CD4-positive, alpha-beta T cell treated with Interleukin-6 for 4 hours (primary cell): ENCODE results near the gene PTPRN2.
"Not testable (repeated sequence)": the region's sequence is repeated elsewhere in the genome, so short reads cannot be mapped to it uniquely, and the experiment has no call there.

Source experiments
- DNase-seq: peaks from one replicate; pipeline ENCODE4 v3.0.0-alpha.2; 2020; ENCODE audit warnings: mixed read lengths

The PTPRN2 gene

DNA sequence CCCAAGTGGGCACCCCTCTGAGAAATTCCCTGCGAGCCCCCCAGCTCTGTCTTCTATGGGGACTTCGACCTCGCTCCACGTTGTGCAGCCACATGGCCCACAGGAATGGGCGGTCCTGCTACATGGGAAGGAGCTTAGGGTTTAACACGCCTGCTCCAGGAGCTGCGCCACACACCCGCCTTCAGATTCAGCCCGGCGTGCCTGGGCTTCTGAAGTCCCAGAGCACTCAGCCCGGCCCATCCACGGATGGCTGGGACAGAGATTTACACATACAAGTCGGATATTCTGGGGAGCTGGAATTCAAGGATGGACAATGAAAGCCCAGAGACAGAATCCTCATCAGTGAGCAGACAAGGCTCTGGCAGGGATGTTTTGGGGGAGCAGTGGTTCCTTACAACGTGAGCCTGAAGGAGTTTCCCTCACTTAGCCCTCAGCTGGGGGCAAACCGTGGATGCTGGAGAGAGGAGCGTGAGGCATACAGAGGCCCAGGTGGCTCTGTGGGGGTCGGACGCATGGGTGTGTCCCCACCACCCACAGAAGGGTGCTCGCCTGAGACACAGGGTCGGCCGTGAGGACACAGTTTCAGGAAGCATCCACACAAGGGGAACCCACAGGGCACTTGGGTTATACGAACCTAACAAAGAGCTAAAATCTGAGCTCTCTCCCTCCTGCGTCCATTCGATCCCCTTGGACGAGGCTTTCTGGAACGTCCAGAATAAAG lies 877.9 kb downstream of the PTPRN2 start:
- no peak for DNase-seq

DNA sequence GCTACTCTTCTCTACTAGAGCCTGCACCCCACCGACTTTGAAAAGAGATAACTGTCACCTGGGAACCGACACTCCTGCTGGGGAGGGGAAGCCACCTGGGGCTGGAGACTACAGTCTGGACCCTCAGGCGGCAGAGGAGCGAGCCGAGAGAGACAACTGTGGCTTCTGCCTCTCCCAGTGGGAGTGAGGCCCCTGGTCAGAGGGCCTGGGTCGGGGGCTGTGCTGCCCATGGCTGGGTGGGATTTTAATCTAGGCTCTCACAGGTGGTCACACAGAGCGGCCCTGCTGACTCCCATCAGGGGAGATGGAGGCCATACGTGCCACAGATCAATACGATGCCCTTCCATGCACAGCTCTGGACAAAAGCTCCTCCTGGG lies 878.7 kb downstream of the PTPRN2 start:
- no peak for DNase-seq

DNA sequence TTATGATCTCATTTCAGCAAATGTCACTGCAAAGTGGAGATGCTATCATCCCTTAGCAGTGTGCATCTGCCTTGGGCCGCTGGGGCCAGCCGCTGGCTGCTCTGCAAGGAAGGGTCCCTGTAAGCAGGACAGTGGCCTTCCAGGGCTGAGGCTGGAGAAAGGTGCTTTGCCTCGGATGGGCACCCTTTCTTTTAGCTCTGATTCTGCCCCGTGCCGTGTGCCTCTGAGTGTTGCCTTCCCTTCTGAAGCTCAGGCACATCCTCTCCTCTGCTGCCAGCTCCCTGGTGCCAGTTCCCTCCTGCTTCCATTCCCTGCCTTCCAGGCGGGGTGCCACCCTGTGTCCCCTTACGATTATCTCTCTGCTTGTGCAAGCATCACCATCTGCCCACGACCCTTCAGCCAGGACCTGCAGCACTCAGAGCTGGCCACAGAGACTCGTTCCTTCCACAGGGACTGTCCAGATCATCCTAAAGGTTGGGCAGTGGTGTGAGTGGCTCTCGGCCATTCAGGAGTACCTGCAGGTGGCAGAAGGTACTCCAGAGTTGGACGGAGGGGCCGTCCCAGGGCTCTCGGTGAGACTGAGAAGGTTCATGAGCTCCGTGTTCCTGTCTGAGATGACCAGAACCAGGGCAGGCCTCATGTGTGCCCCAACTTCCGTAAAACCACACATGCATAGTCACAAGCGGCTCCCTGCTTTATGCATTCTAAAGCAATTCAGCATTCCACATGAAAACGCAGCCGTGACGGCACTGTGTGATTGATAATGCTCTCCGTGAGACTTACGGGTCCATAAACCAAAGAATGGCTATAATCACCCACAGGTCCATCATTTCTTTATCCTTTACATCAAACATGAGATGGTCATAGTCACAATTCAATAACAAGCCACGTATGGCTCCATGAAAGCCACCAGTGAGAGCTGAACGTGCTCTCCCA lies 879.4 kb downstream of the PTPRN2 start:
- no peak for DNase-seq

DNA sequence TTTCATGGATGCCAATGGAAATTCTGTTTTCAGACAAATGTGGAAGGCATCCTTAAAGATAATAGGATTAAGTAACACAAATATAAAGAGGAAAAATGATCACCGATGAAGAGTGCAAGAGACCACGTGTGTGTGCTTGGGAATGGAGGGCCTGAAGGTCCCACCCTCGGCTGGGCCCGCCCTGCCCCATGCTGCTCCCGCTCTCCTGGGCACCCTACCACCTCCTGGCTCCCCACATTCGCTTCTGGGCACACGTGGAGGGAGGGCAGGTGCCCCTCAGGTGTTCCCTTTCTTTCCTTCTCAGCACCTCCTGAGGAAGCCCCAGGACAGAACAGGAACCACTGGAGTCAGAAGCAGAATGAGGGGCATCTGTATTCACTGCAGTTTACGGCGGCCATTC lies 883.3 kb downstream of the PTPRN2 start:
- DNase-seq = no peak

DNA sequence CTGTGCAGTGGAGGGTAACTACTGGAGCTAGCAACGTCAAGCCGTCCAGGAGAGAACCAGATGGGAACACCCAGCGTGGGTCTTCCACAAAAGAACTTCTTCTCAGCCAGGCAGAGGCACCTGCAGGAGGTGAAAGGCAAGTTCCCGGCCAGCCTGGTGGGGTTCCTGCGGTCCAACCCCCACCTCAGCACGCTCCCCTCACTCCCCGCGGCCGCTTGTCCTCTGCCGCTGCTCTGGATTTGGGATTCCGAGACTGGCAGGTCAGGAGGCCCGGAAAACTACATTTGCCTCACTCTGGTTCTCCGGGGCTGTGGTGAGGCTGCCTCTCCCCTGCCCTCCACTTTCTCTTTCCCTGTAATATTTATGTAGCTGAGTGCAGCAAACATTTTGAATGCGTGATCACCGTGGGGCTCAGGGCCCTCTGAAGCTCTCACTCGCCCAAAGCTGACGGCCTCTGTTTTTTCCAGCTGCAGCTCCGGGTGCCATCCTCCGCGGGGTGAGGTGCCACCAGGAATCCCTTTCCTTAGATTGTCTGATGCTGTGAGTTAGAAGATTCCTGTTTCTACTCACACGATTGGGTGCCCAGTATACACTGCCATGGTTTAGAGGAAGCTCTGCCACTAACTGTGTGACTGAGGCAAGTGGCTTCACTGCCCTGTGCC lies 884.0 kb downstream of the PTPRN2 start:
- no peak for DNase-seq

DNA sequence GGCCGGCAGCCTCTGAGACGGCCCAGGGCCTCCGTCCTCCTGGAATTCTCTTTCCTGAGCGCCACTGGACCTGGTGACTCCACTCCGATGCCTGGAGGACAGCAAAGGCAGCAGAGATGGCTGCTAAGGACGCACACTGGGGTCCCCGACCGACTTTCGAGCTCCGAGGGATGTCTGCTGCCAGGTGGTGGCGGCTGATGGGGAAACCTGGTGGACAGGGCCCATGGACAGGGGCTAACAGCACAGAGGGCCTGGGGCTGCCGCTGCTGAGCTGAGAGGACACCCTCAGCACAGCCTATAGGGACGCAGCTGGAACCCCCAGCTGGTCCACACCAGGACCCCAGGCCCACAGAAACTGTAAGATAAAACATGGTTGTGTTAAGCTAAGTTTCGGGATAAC lies 884.5 kb downstream of the PTPRN2 start:
- no peak for DNase-seq

DNA sequence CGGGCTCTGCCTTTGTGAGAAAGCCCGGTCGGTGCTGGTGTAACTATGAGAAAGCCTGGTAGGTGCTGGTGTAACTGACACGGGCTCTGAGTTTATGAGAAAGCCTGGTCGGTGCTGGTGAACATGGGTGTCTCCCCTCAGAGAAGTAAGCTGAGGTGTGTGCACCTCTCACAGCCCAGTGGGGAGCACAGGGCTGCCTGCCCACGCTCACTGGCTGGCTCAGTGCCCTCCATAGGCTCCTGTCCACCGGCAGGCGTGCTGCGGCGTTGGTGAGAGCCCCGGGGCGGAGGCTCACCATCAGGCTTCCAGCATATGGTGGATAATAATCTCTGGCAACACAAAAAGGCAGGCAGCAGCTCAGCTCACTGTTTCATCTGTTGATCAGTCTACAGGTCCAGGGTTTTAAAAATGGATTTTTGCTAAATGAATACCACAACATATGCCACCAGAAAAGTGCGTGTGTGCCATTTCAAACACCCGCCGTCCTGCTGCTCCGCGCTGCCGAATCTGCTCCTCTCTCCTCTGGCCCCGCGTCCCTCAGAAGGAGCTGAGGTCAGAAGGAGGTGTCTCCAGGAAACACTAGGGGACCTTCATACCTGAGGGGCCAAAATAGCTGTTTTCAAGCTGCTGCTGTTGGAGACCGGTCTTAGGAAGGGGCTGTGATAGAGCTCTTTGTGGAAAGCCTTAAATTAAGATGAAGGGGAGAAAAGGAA lies 885.2 kb downstream of the PTPRN2 start:
- no peak for DNase-seq

DNA sequence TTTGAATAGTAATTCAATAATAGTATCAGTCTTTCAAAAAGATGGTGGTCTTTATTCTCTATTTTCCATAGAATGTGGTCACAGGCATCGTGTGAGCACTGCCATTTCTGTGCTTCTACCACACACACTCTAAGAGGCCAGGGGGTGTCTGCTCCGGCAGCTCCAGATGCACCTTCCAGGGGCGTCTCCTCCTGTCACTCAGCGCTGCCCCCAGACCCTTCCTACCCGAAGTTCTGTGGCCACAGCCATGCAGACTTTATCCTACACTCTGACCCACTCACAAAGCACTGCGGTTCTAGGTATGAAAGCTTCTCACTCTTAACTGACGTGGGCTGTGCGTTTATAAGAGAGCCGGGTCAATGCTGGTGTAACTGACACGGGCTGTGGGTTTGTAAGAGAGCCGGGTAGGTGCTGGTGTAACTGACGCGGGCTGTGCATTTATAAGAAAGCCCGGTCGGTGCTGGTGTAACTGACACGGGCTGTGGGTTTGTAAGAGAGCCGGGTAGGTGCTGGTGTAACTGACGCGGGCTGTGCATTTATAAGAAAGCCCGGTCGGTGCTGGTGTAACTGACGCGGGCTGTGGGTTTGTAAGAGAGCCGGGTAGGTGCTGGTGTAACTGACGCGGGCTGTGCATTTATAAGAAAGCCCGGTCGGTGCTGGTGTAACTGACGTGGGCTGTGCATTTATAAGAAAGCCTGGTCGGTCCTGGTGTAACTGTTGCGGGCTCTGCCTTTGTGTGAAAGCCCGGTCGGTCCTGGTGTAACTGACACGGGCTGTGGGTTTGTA lies 886.0 kb downstream of the PTPRN2 start:
- not testable (repeated sequence) for DNase-seq

DNA sequence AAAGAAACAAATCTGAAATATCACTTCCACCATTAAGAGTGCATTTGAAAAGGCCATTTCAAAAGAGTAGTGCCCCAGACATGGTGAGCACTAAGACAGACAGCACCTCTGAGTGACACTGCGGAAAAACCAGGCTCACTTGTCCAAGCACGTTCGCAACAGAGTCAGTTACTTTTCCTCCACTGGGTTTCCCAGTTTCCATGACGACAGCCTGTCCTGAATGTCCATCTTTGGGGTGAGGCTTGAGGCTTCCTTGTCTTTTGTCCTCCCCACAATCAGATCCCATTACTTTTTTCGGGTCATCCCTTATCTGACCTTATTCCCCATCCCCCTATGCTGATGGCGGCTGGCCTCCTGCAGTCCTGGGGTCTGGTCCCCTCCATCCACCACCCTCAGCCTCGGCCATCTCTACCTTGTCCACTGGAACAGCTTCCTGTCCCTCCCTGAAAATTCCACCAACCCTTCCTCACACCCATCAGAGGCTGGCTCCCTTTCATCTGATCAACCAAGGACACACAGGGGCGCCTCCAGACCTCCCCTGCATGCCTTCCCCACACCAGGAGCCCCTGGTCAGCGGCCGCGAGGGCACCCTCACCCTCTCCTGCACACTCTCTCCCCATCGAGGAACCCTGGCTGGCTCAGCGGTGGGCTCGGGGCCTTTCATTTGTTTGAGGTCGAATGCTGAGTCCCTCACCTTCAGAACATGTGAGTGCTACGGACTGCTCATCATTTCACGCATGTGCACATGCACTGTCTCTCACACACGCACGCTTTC lies 887.2 kb downstream of the PTPRN2 start:
- no peak for DNase-seq

DNA sequence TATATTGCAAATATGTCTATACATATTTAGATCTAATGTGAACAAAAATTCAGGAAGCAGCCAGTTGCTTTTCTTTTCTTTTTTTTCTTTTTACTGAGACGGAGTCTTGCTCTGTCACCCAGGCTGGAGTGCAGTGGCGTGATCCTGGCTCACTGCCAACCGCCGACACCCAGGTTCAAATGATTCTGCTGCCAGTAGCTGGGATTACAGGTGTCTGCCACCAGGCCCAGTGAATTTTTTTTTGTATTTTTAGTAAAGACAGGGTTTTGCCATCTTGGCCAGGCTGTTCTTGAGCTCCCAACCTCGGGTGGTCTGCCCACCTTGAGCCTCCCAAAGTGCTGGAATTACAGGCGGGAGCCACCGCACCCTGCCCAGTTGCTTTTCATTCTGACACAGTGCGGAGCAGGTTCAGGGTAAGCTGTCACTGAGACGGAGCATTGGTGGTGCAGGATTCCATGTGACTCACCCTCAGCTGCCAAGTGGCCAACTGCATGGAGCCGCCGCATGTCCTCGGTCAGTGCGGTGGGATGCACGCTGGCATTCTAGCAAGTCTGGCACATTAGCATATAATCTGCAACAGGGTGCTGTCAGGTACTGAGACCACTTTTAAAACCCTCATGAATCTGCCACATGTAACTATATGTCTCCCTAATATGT lies 888.1 kb downstream of the PTPRN2 start:
- no peak for DNase-seq

DNA sequence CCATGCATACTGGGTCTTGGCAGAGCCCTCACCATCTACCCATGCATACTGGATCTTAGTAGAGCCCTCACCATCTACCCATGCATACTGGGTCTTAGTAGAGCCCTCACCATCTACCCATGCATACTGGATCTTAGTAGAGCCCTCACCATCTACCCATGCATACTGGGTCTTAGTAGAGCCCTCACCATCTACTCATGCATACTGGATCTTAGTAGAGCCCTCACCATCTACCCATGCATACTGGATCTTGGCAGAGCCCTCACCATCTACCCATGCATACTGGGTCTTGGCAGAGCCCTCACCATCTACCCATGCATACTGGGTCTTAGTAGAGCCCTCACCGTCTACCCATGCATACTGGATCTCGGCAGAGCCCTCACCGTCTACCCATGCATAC lies 890.3 kb downstream of the PTPRN2 start:
- not testable (repeated sequence) for DNase-seq

DNA sequence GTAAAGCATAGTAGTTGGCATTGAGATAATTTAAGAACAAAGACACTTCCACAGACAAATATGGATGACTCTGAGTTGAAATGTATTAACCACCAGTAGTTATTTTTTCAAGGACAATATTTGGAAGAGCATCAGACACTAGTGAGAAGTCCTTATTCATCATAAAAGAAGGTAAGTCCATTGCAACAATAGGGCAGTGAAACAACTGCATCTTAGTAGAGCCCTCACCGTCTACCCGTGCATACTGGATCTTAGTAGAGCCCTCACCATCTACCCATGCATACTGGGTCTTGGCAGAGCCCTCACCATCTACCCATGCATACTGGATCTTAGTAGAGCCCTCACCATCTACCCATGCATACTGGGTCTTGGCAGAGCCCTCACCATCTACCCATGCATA lies 892.0 kb downstream of the PTPRN2 start:
- DNase-seq = not testable (repeated sequence)

DNA sequence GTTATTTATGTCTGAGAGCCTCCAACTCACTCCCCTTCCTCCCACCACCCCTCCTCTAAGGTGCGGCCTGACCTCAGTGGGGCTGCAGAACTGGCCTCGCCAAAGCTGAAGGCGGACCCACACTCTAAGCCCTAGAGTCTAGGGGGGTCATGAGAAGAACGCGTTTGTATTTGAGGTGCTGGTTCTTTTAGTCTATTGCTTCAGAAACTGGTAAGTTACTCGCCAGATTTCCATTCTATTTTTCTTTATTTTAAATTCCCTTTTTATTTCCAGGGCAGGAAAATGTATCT lies 893.3 kb downstream of the PTPRN2 start:
- no peak for DNase-seq

DNA sequence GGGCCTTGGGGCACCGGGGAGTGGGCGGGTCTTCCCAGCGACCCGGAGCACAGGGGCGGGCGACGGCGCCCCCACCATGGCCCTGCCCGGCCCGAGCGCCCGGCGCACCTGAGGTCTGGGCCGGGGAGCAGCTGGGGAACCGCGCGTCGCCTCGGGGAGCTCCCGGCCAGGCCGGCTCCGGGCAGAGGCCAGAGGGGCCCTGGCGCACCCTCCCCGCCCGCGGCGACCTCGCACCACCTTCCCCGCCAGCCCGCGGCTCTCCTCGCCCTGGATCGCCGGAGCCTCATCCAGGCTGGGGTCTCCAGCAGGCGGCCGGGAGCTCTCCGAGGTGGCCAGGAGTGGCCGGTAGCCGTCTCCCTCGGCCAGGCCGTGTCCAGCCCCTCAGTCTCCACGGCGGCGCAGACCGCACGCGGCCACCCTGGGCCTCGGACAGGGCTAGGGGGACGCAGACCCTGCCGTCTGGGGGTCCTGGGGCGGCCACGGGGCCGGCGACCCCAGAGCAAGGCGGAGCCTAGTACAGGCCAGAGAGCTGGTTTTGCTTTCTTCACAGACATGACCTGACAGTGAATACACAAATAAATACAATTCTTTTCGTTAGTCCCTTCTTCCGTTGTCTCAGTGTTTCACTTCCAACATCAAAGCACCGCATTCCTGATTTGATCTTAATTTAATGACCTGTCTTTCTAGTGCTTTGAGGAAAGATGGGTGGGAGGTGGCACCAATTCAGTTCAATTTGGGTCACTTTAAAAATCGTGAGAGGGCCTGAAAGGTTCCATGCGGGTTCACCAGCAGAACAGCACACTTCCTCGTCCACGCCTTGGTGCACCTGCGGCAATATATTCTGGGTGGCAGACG lies 893.9 kb downstream of the PTPRN2 start:
- no peak for DNase-seq

DNA sequence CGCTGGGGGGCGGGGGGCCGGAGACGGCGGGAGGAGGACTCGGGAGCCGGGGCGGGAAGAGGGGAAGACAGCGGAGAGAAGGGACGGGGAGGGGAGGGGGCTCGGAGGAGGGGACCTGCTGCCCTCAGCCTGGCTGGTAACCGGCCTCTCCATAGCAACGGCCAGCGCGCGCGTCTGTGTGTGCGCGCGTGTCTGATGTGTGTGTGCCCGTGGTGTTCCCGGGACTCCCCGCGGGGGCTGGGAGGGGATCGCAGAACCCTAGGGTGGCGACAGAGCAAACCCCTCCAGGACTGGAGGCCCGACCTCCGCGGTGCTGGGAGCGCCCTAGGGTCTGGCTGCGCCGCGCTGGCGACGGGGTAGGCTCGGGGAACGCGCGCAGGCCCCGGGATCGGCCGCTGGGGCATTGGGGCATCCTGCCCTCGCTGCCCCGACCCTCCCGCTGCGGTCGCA lies 894.5 kb downstream of the PTPRN2 start:
- DNase-seq = no peak

DNA sequence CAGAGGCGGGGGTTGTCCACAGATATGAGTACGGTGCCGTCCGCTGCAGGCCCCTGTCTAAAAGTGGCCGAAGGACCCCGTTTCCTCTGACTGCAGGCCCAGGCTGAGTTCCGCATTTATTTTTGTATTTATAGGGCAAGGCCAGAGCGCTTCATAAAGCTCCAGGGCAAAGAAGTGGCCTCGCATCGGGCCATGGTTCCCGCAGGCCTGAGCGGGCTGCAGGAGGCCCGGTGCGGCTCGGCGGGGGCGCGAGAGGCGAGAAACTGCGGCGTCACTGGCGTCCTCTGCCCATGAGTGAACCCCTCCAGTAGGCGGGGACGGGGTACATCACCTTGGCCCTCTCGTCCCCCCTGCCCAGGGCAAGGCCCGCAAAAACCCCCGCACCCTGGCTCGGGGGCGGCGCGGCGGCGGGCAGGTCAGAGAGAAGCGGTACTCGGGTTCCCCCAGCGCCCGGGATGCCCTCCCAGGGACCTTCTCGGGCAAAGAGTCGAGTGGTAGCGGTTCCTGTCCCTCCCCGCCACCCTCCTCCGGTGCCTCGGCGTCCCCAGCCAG lies 895.1 kb downstream of the PTPRN2 start:
- DNase-seq = no peak

DNA sequence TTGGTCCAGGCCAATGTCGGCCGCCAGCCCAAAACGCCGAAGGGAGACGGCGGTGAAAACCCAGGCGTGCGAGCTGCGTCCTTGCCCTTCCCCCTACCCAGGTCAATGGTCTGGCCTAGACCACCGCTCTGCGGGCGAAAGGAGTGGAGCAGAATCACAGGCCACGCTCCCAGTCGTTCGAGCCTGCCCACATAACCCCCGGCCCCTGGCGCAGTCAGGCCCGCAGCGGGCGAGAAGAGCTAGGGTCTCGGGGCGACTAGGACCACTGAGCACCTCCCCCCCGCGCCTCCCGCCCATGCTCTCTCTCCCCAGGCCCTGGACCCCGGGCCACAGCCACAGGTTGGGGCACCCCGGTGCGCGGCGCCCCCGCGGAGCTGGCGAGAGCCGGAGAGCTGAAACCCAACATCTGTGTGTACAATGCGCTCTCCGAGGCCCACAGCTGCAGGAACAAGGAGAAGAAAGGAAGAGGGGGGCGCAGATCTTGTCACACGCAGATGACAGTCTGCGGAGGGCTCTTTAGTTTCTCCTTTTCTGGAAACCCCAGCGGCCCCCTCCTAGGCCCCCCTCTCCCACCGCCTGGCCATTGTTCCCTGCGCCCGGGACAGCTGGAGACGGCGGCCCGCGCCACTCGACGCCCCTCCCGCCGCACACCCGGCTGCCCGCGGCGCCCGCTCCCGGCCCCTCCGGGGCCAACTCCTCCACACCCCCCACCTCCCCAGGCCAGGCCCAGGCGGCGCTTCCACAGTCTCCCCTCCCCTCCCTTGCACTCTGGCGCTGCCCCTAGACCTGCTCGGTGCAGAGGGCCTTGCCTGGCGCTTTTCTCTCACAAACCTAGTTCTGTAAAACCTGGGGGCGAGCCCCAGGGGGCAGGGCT lies 895.8 kb downstream of the PTPRN2 start:
- no peak for DNase-seq

DNA sequence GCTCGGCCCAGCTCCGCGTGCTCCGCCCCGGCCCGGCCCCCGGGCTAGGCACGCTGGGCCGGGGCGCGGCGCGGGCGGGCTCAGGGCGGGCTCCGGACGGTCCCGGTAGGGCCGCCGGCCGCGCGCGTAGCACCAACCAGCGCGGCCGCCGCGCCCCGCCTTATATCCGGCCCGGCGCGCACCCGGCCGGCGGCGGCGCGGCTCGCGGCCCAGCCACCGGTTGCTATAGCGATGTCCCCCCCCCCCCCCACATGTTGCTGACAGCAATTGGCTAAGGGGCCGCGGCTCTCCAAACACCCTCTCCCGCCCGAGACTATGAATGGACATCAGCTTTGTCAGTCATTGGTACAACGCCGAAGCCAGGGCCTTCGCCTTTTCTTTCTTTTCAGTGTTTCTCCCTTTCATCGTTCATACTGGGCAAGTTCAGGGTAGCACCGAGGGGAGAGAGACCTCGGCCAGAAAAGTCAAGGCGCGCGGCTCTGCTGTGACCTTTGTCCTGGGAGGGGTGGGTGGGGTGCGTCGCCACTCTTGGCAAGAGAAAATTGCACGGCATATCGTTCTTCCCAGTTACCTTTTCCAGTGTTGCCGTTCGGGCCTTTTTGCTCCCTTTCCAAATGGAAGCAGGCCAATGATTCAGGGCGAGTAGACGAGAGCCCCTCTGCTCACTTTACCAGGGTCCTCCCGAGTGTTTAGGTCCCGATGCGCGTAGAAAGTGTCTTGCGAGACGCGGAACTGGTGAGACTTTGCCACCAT lies 896.6 kb downstream of the PTPRN2 start:
- DNase-seq = no peak
